ENCODE results near the gene UPK3B. TPM values are rescaled to one million over a fixed set of nuclear protein-coding genes. Genes with fewer than 3 reads are reported as not detected.
"Not testable (repeated sequence)": the region's sequence is repeated elsewhere in the genome, so short reads cannot be mapped to it uniquely, and the experiment has no call there.

The UPK3B gene
- polyA plus RNA-seq, 3 donors from 2014 or later: not detected

- H3K9me3 Mint-ChIP-seq; H3K4me3 Mint-ChIP-seq; H3K27me3 Mint-ChIP-seq (ENCODE audit: low read depth in 3 of 3); DNase-seq; H3K4me1 Mint-ChIP-seq; H3K36me3 Mint-ChIP-seq; H3K27ac Mint-ChIP-seq: not testable (repeated sequence)
These were observed 8.1 kb upstream of the UPK3B start for GRCh38 chr7:76502224-76502623.

GRCh38 chr7:76502836-76503235 lies 7.5 kb upstream of the UPK3B start:
- not testable (repeated sequence) for H3K27me3 Mint-ChIP-seq (ENCODE audit: low read depth in 3 of 3); H3K4me1 Mint-ChIP-seq; H3K36me3 Mint-ChIP-seq; DNase-seq; H3K9me3 Mint-ChIP-seq; H3K27ac Mint-ChIP-seq; H3K4me3 Mint-ChIP-seq

GRCh38 chr7:76503244-76503643 lies 7.1 kb upstream of the UPK3B start:
- not testable (repeated sequence) for DNase-seq; H3K9me3 Mint-ChIP-seq; H3K27me3 Mint-ChIP-seq (ENCODE audit: low read depth in 3 of 3); H3K27ac Mint-ChIP-seq; H3K36me3 Mint-ChIP-seq; H3K4me1 Mint-ChIP-seq; H3K4me3 Mint-ChIP-seq

- not testable (repeated sequence) for H3K27me3 Mint-ChIP-seq (ENCODE audit: low read depth in 3 of 3); H3K36me3 Mint-ChIP-seq; H3K4me1 Mint-ChIP-seq; DNase-seq; H3K27ac Mint-ChIP-seq; H3K9me3 Mint-ChIP-seq; H3K4me3 Mint-ChIP-seq
These were observed 5.8 kb upstream of the UPK3B start for GRCh38 chr7:76504351-76505167.

GRCh38 chr7:76505168-76506080 lies 4.9 kb upstream of the UPK3B start:
- Mint-ChIP-seq H3K9me3 (no peaks in the 10 kb centered on the region), H3K4me1 (no peaks in the 10 kb centered on the region), H3K36me3 (no peaks in the 10 kb centered on the region), H3K4me3 (no peak overlapping the region), H3K27ac (no peak overlapping the region), H3K27me3 (ENCODE audit: low read depth in 3 of 3) (peaks cover 0 to 1% (median 0%) of the 10 kb centered on the region in 3 donors)
- no peak for DNase-seq

- Mint-ChIP-seq H3K36me3 (no peaks in the 10 kb centered on the region), H3K4me1 (no peaks in the 10 kb centered on the region), H3K4me3 (no peak overlapping the region), H3K27ac (no peak overlapping the region), H3K27me3 (ENCODE audit: low read depth in 3 of 3) (peaks cover 0 to 1% (median 0%) of the 10 kb centered on the region in 3 donors), H3K9me3 (no peaks in the 10 kb centered on the region)
- DNase-seq: no peak
These were observed 4.3 kb upstream of the UPK3B start for GRCh38 chr7:76506081-76506440.

GRCh38 chr7:76506643-76507042 lies 3.7 kb upstream of the UPK3B start:
- not testable (repeated sequence) for H3K36me3 Mint-ChIP-seq; DNase-seq; H3K4me3 Mint-ChIP-seq; H3K9me3 Mint-ChIP-seq; H3K27me3 Mint-ChIP-seq (ENCODE audit: low read depth in 3 of 3); H3K4me1 Mint-ChIP-seq
- H3K27ac Mint-ChIP-seq: peak overlapping the region in 1 of 6 donors; percentile 15

- H3K4me3 Mint-ChIP-seq: no peak overlapping the region
- H3K27me3 Mint-ChIP-seq (ENCODE audit: low read depth in 3 of 3): peaks cover 0 to 1% (median 0%) of the 10 kb centered on the region in 3 donors
- no peaks in the 10 kb centered on the region for H3K4me1 Mint-ChIP-seq
- DNase-seq: no peak
- H3K36me3 Mint-ChIP-seq: no peaks in the 10 kb centered on the region
- H3K27ac Mint-ChIP-seq: no peak overlapping the region
- H3K9me3 Mint-ChIP-seq: no peaks in the 10 kb centered on the region
These were observed 2.5 kb upstream of the UPK3B start for GRCh38 chr7:76507723-76508406.

- DNase-seq; H3K27ac Mint-ChIP-seq; H3K9me3 Mint-ChIP-seq; H3K4me3 Mint-ChIP-seq; H3K4me1 Mint-ChIP-seq; H3K36me3 Mint-ChIP-seq; H3K27me3 Mint-ChIP-seq (ENCODE audit: low read depth in 3 of 3): not testable (repeated sequence)
These were observed 1.0 kb downstream of the UPK3B start for GRCh38 chr7:76511200-76511910.

- H3K9me3 Mint-ChIP-seq, H3K4me3 Mint-ChIP-seq: not testable (repeated sequence)
These were observed 1.8 kb downstream of the UPK3B start for GRCh38 chr7:76511911-76512885.

GRCh38 chr7:76512941-76513816 lies 2.8 kb downstream of the UPK3B start:
- no peaks in the 10 kb centered on the region for H3K36me3 Mint-ChIP-seq
- H3K27ac Mint-ChIP-seq: no peak overlapping the region
- no peak for DNase-seq
- H3K27me3 Mint-ChIP-seq (ENCODE audit: low read depth in 3 of 3): peaks cover 0 to 2% (median 2%) of the 10 kb centered on the region in 3 donors
- H3K4me1 Mint-ChIP-seq: no peaks in the 10 kb centered on the region
- H3K9me3 Mint-ChIP-seq: no peaks in the 10 kb centered on the region
- no peak overlapping the region for H3K4me3 Mint-ChIP-seq

More at GRCh38 chr7:76511911-76512885, 1.8 kb downstream of the UPK3B start:
- H3K4me1 Mint-ChIP-seq; H3K27me3 Mint-ChIP-seq (ENCODE audit: low read depth in 3 of 3); H3K36me3 Mint-ChIP-seq; H3K27ac Mint-ChIP-seq; DNase-seq: not testable (repeated sequence)
